OCI-LY1 (cell line): Measurements from ENCODE around the gene DUSP16.

Experiments
- H2AFZ ChIP-seq: fragments of 200-600 bp; sonication (generic), shearing (Covaris generic); 2 replicates; pipeline ENCODE4 v1.6.0; 2014; ENCODE audit warnings: antibody characterized with exemption, mild to moderate bottlenecking, low read length
- H3F3A ChIP-seq: fragments of 200-600 bp; sonication (generic), shearing (Covaris generic); 2 replicates; pipeline ENCODE4 v1.6.0; 2014; ENCODE audit warnings: mild to moderate bottlenecking, antibody characterized with exemption, low read length, moderate library complexity; ENCODE audit not compliant: insufficient read depth
- H3K27ac ChIP-seq: fragments of 200-600 bp; sonication (generic); 2 replicates; pipeline ENCODE4 v1.5.1; 2014; ENCODE audit warnings: low read length, mixed run types, mild to moderate bottlenecking, low read depth; ENCODE audit not compliant: poor library complexity, severe bottlenecking
- H3K27me3 ChIP-seq: fragments of 200-600 bp; sonication (generic); 2 replicates; pipeline ENCODE4 v1.6.0; 2014; ENCODE audit warnings: antibody characterized with exemption, mild to moderate bottlenecking, low read length, moderate library complexity; ENCODE audit not compliant: insufficient read depth
- H3K36me3 ChIP-seq: fragments of 200-600 bp; sonication (generic); 2 replicates; pipeline ENCODE4 v1.6.1; 2014; ENCODE audit warnings: mild to moderate bottlenecking, antibody characterized with exemption, low read length, moderate library complexity, mixed read lengths; ENCODE audit not compliant: insufficient read depth
- H3K4me1 ChIP-seq: fragments of 200-600 bp; sonication (generic); 2 replicates; pipeline ENCODE4 v1.5.1; 2014; ENCODE audit warnings: mild to moderate bottlenecking, low read length, moderate library complexity; ENCODE audit not compliant: insufficient read depth, severe bottlenecking
- H3K4me2 ChIP-seq: fragments of 200-600 bp; sonication (generic), shearing (Covaris generic); 2 replicates; pipeline ENCODE4 v1.6.1; 2014; ENCODE audit warnings: low read length
- H3K4me3 ChIP-seq: fragments of 200-600 bp; sonication (generic); 2 replicates; pipeline ENCODE4 v1.5.1; 2014; ENCODE audit warnings: low read length, low read depth, mild to moderate bottlenecking, mixed read lengths; ENCODE audit not compliant: poor library complexity, severe bottlenecking
- H3K79me2 ChIP-seq: fragments of 200-600 bp; shearing (Covaris generic); 2 replicates; pipeline ENCODE4 v1.6.1; 2016; ENCODE audit warnings: mixed run types, low read length, mixed read lengths; ENCODE audit not compliant: insufficient read depth
- H3K9ac ChIP-seq: fragments of 200-600 bp; sonication (generic), shearing (Covaris generic); 2 replicates; pipeline ENCODE4 v1.6.1; 2014; ENCODE audit warnings: mild to moderate bottlenecking, low read length, mixed read lengths
- H3K9me2 ChIP-seq: fragments of 200-600 bp; sonication (generic), shearing (Covaris generic); 2 replicates; pipeline ENCODE4 v1.6.1; 2014; ENCODE audit warnings: low read depth, mild to moderate bottlenecking, low read length, mixed read lengths
- H3K9me3 ChIP-seq: fragments of 200-600 bp; shearing (Covaris generic); 2 replicates; pipeline ENCODE4 v1.6.1; 2014; ENCODE audit warnings: low read length, mixed read lengths
- H4K20me1 ChIP-seq: fragments of 200-600 bp; sonication (generic), shearing (Covaris generic); 2 replicates; pipeline ENCODE4 v1.6.0; 2016; ENCODE audit warnings: mild to moderate bottlenecking, low read length; ENCODE audit not compliant: insufficient read depth
- EZH2 ChIP-seq: fragments of 200-600 bp; sonication (generic), shearing (Covaris generic); IDR thresholded peaks from 2 replicates; pipeline ENCODE4 v1.8.0; 2017; ENCODE audit warnings: borderline replicate concordance, mixed run types, mild to moderate bottlenecking, antibody characterized with exemption, low read length, moderate library complexity, mixed read lengths
- TF ChIP-seq, protein P1 (sequence below): fragments of 200-600 bp; sonication (generic), shearing (Covaris generic); IDR thresholded peaks from 2 replicates; pipeline ENCODE4 v1.5.1; 2017; ENCODE audit warnings: mild to moderate bottlenecking, antibody characterized with exemption, low read length, moderate library complexity, mixed read lengths

DUSP16 gene

DNA sequence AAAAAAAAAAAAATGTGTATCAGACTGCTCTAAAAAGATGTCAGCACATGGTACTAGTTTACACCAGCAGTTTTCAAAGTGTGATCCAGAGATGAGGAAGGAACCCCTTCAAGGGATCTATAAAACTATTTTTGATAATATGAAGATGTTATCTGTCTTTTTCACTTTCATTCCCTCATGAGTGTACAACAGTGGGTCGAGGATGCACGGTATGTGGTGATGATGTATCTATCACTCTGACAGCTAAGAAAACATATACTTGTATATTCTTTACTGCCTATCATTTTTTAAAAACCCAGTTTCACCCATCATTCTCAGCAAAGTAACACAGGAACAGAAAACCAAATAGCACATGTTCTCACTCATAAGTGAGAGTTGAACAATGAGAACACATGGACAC lies 12.4 kb downstream of the DUSP16 start:
- no peak overlapping the region for H3K4me2 ChIP-seq
- no peaks in the 10 kb centered on the region for H3K27me3 ChIP-seq
- H3K27ac ChIP-seq, result peak overlapping the region; percentile 69
- no peak overlapping the region for H3K9ac ChIP-seq
- H3K36me3 ChIP-seq, result no peaks in the 10 kb centered on the region
- no peak for TF ChIP-seq EZH2
- TF ChIP-seq, protein P1, sequence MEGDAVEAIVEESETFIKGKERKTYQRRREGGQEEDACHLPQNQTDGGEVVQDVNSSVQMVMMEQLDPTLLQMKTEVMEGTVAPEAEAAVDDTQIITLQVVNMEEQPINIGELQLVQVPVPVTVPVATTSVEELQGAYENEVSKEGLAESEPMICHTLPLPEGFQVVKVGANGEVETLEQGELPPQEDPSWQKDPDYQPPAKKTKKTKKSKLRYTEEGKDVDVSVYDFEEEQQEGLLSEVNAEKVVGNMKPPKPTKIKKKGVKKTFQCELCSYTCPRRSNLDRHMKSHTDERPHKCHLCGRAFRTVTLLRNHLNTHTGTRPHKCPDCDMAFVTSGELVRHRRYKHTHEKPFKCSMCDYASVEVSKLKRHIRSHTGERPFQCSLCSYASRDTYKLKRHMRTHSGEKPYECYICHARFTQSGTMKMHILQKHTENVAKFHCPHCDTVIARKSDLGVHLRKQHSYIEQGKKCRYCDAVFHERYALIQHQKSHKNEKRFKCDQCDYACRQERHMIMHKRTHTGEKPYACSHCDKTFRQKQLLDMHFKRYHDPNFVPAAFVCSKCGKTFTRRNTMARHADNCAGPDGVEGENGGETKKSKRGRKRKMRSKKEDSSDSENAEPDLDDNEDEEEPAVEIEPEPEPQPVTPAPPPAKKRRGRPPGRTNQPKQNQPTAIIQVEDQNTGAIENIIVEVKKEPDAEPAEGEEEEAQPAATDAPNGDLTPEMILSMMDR, result no peak
- H4K20me1 ChIP-seq, result no peaks in the 10 kb centered on the region
- H3K79me2 ChIP-seq, result no peaks in the 10 kb centered on the region
- peaks cover 76% of the 10 kb centered on the region for H3K4me1 ChIP-seq
- H3K9me3 ChIP-seq, result no peaks in the 10 kb centered on the region
- H3K4me3 ChIP-seq, result no peak overlapping the region
- no peaks in the 10 kb centered on the region for H3K9me2 ChIP-seq
- no peaks in the 10 kb centered on the region for H3F3A ChIP-seq
- H2AFZ ChIP-seq, result no peak overlapping the region

GRCh38 chr12:12549426-12549825 lies 13.2 kb downstream of the DUSP16 start:
- no peaks in the 10 kb centered on the region for H3K79me2 ChIP-seq
- peaks cover 69% of the 10 kb centered on the region for H3K4me1 ChIP-seq
- no peaks in the 10 kb centered on the region for H4K20me1 ChIP-seq
- H3F3A ChIP-seq, result no peaks in the 10 kb centered on the region
- H3K9me2 ChIP-seq, result no peaks in the 10 kb centered on the region
- no peak overlapping the region; the same call in 1 of the 2 replicates for H3K4me2 ChIP-seq
- TF ChIP-seq EZH2, result no peak
- TF ChIP-seq, protein P1, result no peak
- H2AFZ ChIP-seq, result no peak overlapping the region
- H3K27me3 ChIP-seq, result no peaks in the 10 kb centered on the region
- no peak overlapping the region for H3K9ac ChIP-seq
- no peaks in the 10 kb centered on the region for H3K36me3 ChIP-seq
- H3K4me3 ChIP-seq, result no peak overlapping the region
- H3K9me3 ChIP-seq, result no peaks in the 10 kb centered on the region
- H3K27ac ChIP-seq, result peak overlapping the region; percentile 69

DNA sequence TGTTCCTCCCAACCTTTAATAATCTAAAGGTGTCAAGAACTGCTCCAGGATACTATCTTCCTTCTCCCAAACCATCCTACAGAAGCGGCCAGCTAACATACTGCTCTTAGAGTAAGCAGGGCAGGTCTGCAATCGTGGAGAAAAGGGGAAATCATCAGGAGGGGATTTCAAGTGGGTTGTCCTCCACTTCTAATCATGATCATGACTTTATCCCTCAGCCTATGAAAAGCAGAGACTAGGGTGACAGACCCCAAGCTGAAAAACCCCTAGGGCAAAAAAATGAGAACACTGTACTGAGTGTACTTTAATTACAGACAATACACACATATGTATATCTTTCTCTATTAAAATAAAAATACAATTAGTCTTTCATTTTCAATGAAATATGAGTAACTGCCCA lies 13.9 kb downstream of the DUSP16 start:
- no peaks in the 10 kb centered on the region for H3K9me2 ChIP-seq
- H3K9me3 ChIP-seq, result no peaks in the 10 kb centered on the region
- no peak overlapping the region for H3K4me3 ChIP-seq
- no peaks in the 10 kb centered on the region for H3K79me2 ChIP-seq
- no peaks in the 10 kb centered on the region for H4K20me1 ChIP-seq
- no peaks in the 10 kb centered on the region for H3K27me3 ChIP-seq
- no peak for TF ChIP-seq EZH2
- TF ChIP-seq, protein P1, result no peak
- H3K36me3 ChIP-seq, result no peaks in the 10 kb centered on the region
- peak overlapping the region; percentile 69 for H3K27ac ChIP-seq
- peaks cover 69% of the 10 kb centered on the region for H3K4me1 ChIP-seq
- no peak overlapping the region for H2AFZ ChIP-seq
- H3K9ac ChIP-seq, result no peak overlapping the region
- H3F3A ChIP-seq, result no peaks in the 10 kb centered on the region
- no peak overlapping the region for H3K4me2 ChIP-seq
